Measurements from ENCODE around the gene KLF6. TPM values are rescaled to one million over a fixed set of nuclear protein-coding genes. Genes with fewer than 3 reads are reported as not detected.

KLF6 gene
- total RNA-seq, 2 experiments from 2014 or later, result 155 to 167 TPM

DNA sequence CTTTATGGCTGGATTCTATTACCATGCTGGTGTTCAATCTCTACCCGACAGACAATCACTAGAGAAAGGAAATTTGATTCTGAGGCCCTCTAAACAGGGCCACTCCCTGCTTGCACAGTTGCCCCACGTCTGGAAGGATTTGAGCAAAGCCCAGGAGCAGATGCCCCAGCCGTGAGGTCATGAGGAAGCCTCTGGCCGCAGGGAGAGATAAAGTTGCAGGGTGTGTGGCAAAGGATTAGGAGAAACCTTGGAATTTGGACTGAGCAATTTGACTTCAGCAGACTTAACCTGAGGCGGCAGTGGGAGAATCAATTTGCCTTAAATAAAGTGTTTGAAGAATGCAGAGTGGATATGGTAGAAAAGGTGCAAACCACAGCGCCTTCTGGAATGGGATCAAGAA is 40.2 kb upstream of the KLF6 start:
- H3K27ac Mint-ChIP-seq, result no peak overlapping the region
- no peak overlapping the region for H3K4me3 Mint-ChIP-seq
- peaks cover 3% of the 10 kb centered on the region for H3K9me3 Mint-ChIP-seq
- no peaks in the 10 kb centered on the region for H3K36me3 Mint-ChIP-seq (ENCODE audit: low read depth)
- no peaks in the 10 kb centered on the region for H3K27me3 Mint-ChIP-seq
- H3K4me1 Mint-ChIP-seq, result peaks cover 29% of the 10 kb centered on the region
- POLR2A ChIA-PET, result no interaction called here
- CTCF ChIA-PET, result interaction anchor here (1.4 kb wide), 2 partner anchors 11 to 17 kb away, joined by 3 to 7 read pairs; no protein-coding TSS in a partner anchor
- DNase-seq, result no peak

DNA sequence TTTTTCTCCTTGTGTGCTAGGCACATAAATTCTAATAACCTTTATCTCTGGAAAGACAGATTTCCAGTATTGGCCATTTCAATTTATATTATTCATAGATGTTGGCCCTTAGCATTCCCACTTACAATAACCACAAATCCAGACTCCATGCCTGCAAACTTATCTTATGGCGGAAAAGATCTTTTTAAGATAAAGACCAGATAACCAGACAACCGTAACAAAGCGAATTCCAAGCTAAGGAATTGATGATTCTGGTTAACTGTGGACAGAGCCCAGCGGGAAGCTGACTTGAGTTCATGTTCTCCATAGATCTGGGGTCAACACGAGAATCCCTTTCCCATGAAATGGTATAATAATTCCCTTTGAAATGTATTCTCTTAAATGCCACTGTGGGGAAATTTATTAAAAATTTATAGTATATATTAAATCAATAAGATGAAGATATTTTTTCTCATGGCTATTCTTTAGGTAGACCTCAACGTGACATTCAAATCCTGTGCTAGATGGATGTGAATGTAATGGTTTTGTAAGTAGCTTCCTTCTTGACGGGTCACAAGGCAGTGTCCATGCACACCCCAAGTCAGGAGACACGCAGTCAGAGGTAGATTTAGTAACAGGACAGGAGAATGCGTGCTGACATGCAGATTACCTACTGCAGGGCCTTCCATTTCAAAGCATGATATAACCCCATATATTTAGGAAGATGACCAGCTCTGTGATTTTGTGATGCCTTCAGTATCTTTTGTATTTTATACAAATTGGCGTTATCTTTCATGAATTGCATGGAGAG is 37.7 kb upstream of the KLF6 start:
- ChIA-PET POLR2A (no interaction called here), CTCF (interaction anchor here (1.5 to 1.9 kb wide), 2 partner anchors 8 to 19 kb away, joined by 4 read pairs; no protein-coding TSS in a partner anchor)
- Mint-ChIP-seq H3K4me3 (no peak overlapping the region), H3K36me3 (ENCODE audit: low read depth) (no peaks in the 10 kb centered on the region), H3K4me1 (peaks cover 7% of the 10 kb centered on the region), H3K27ac (no peak overlapping the region), H3K9me3 (peaks cover 6% of the 10 kb centered on the region), H3K27me3 (no peaks in the 10 kb centered on the region)
- DNase-seq, result no peak

- H3K27ac Mint-ChIP-seq, result no peak overlapping the region
- no peaks in the 10 kb centered on the region for H3K27me3 Mint-ChIP-seq
- CTCF ChIA-PET, result interaction anchor here (0.6 to 1.4 kb wide), 2 partner anchors 9 to 10 kb away, joined by 4 to 5 read pairs; no protein-coding TSS in a partner anchor
- no peak for DNase-seq
- peaks cover 12% of the 10 kb centered on the region for H3K9me3 Mint-ChIP-seq
- no peak overlapping the region for H3K4me3 Mint-ChIP-seq
- peaks cover 2% of the 10 kb centered on the region for H3K36me3 Mint-ChIP-seq (ENCODE audit: low read depth)
- POLR2A ChIA-PET, result no interaction called here
- H3K4me1 Mint-ChIP-seq, result peaks cover 11% of the 10 kb centered on the region
Observed at GRCh38 chr10:3820255-3820654, 35.2 kb upstream of the KLF6 start.

DNA sequence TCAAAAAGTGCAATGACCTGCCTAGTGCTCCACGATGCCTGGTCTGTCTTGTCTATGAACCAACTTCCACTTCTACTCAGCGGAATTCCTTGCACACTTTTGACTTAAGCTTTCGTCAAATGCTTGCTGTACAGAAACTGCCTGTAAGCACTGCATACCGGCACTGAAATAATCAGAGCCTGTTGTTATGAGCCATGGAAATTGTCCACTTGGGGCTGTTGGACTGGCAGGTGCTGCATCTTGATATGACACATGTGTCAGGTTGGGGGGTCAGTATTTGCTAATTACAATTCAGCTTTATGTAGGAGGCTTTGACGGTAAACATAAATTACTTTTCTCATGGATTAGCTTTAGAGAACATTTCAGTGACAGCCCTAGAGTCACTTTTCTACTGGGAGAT is 32.0 kb upstream of the KLF6 start:
- no peaks in the 10 kb centered on the region for H3K27me3 Mint-ChIP-seq

GRCh38 chr10:3814838-3815220 is 29.8 kb upstream of the KLF6 start:
- ChIA-PET POLR2A (interaction anchor here (0.6 kb wide), 1 partner anchor 40 kb away, joined by 3 read pairs; no protein-coding TSS in a partner anchor), CTCF (interaction anchor here (0.6 to 1.7 kb wide), 4 partner anchors 8 to 115 kb away, joined by 3 to 4 read pairs (median 3); no protein-coding TSS in a partner anchor)
- H3K27me3 Mint-ChIP-seq, result no peaks in the 10 kb centered on the region
- H3K27ac Mint-ChIP-seq, result peak overlapping the region; percentile 77
- peaks cover 7% of the 10 kb centered on the region for H3K36me3 Mint-ChIP-seq (ENCODE audit: low read depth)
- peaks cover 52% of the 10 kb centered on the region for H3K4me1 Mint-ChIP-seq
- peaks cover 9% of the 10 kb centered on the region for H3K9me3 Mint-ChIP-seq
- H3K4me3 Mint-ChIP-seq, result peak overlapping the region; percentile 33
- peak; percentile 42 for DNase-seq

More for the DNA sequence above, 32.0 kb upstream of the KLF6 start:
- POLR2A ChIA-PET, result interaction anchor here (0.5 kb wide), 1 partner anchor 228 kb away, joined by 3 read pairs; no protein-coding TSS in a partner anchor
- no peak overlapping the region for H3K4me3 Mint-ChIP-seq
- no peak overlapping the region for H3K27ac Mint-ChIP-seq
- H3K9me3 Mint-ChIP-seq, result peaks cover 12% of the 10 kb centered on the region
- H3K4me1 Mint-ChIP-seq, result peaks cover 37% of the 10 kb centered on the region
- peaks cover 7% of the 10 kb centered on the region for H3K36me3 Mint-ChIP-seq (ENCODE audit: low read depth)
- DNase-seq, result no peak
- CTCF ChIA-PET, result interaction anchor here (0.6 to 1.8 kb wide), 2 partner anchors 10 to 302 kb away, joined by 3 to 8 read pairs; no protein-coding TSS in a partner anchor

- peaks cover 58% of the 10 kb centered on the region for H3K4me1 Mint-ChIP-seq
- no peak for DNase-seq
- H3K9me3 Mint-ChIP-seq, result peaks cover 9% of the 10 kb centered on the region
- H3K27me3 Mint-ChIP-seq, result no peaks in the 10 kb centered on the region
- ChIA-PET CTCF (interaction anchor here (0.6 to 1.7 kb wide), 5 partner anchors 9 to 115 kb away, joined by 3 to 4 read pairs (median 3); no protein-coding TSS in a partner anchor), POLR2A (no interaction called here)
- H3K36me3 Mint-ChIP-seq (ENCODE audit: low read depth), result peaks cover 7% of the 10 kb centered on the region
- peak overlapping the region; percentile 77 for H3K27ac Mint-ChIP-seq
- H3K4me3 Mint-ChIP-seq, result no peak overlapping the region
Observed at GRCh38 chr10:3813986-3814837, 29.2 kb upstream of the KLF6 start.

DNA sequence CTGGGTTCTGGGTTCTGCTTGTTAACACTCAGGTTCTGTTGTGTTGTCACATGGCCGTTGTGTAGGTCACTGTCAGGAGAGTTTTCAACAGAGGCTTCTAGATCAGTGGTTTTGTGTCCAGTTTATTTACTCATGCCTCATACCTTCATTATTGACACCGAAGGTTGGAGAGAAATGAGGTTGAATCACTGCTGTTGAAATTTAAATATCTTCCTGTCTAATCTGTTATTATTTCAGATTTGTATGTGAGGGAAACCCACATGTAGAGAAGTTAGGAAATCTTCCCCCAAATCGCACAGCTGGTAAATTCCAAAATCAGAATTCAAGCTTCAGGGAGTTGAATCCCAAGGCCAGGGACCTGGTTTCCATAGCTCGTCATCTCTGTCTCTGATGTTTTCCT is 28.3 kb upstream of the KLF6 start:
- ChIA-PET CTCF (interaction anchor here (1.6 to 1.7 kb wide), 2 partner anchors 21 to 28 kb away, joined by 3 to 5 read pairs; partner anchors contain the start of gene KLF6), POLR2A (no interaction called here)
- peaks cover 67% of the 10 kb centered on the region for H3K4me1 Mint-ChIP-seq
- no peak overlapping the region for H3K4me3 Mint-ChIP-seq
- no peak overlapping the region for H3K27ac Mint-ChIP-seq
- DNase-seq, result no peak
- no peaks in the 10 kb centered on the region for H3K27me3 Mint-ChIP-seq
- peaks cover 7% of the 10 kb centered on the region for H3K36me3 Mint-ChIP-seq (ENCODE audit: low read depth)
- peaks cover 9% of the 10 kb centered on the region for H3K9me3 Mint-ChIP-seq

- Mint-ChIP-seq H3K9me3 (peaks cover 4% of the 10 kb centered on the region), H3K27ac (peak overlapping the region; percentile 95), H3K4me1 (peaks cover 78% of the 10 kb centered on the region), H3K27me3 (no peaks in the 10 kb centered on the region), H3K4me3 (no peak overlapping the region), H3K36me3 (ENCODE audit: low read depth) (peaks cover 5% of the 10 kb centered on the region)
- no peak for DNase-seq
- POLR2A ChIA-PET, result interaction anchor here (3.3 kb wide), 1 partner anchor 27 kb away, joined by 20 read pairs; the partner anchor contains the start of gene KLF6
- CTCF ChIA-PET, result interaction anchor here (0.8 to 2.0 kb wide), 5 partner anchors 8 to 121 kb away, joined by 3 to 5 read pairs (median 4); partner anchors contain the start of gene KLF6
Observed at GRCh38 chr10:3812141-3812540, 27.1 kb upstream of the KLF6 start.

DNA sequence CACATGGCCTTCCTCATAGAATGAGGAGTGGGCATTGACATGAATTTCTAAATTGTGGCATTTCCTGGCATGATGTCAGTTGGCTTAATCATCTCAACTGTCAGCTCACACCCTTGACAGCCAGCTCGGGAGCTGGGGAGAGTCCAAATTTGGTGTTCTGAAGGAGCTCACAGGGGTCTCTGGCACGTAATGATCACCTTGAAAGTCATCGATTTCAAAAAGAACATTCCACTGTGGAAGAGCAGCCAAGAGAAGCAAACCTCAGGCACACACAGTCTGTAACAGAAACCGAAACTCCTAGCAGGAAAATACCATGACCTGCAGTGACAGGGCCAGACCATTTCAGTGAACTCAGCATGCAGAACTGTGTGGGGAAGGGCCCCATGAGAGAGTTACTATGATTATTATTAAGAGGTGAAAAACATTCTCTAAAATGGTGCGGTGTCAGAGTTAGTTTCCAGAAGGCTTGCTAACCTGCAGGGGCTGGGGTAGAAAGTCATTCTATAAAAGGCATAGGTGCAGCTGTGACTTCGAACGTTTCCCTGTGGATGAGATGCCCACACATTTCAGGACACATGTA is 26.4 kb upstream of the KLF6 start:
- peak; percentile 68 for DNase-seq
- ChIA-PET CTCF (interaction anchor here (0.9 to 2.0 kb wide), 6 partner anchors 8 to 41 kb away, joined by 3 to 5 read pairs (median 4); no protein-coding TSS in a partner anchor), POLR2A (interaction anchor here (0.6 to 3.3 kb wide), 5 partner anchors 27 to 150 kb away, joined by 3 to 20 read pairs (median 3); partner anchors contain the start of gene KLF6)
- Mint-ChIP-seq H3K27ac (peak overlapping the region; percentile 95), H3K4me3 (peak overlapping the region; percentile 64), H3K36me3 (ENCODE audit: low read depth) (peaks cover 5% of the 10 kb centered on the region), H3K27me3 (no peaks in the 10 kb centered on the region), H3K4me1 (peaks cover 86% of the 10 kb centered on the region), H3K9me3 (no peaks in the 10 kb centered on the region)

GRCh38 chr10:3808689-3809199 is 23.7 kb upstream of the KLF6 start:
- no peak for DNase-seq
- H3K4me3 Mint-ChIP-seq, result peak overlapping the region; percentile 1
- H3K36me3 Mint-ChIP-seq (ENCODE audit: low read depth), result no peaks in the 10 kb centered on the region
- ChIA-PET CTCF (interaction anchor here (0.5 to 1.1 kb wide), 3 partner anchors 25 to 382 kb away, joined by 3 read pairs; no protein-coding TSS in a partner anchor), POLR2A (interaction anchor here (0.6 to 4.2 kb wide), 2 partner anchors 24 to 323 kb away, joined by 3 to 46 read pairs; partner anchors contain the start of gene KLF6)
- H3K27me3 Mint-ChIP-seq, result no peaks in the 10 kb centered on the region
- peaks cover 79% of the 10 kb centered on the region for H3K4me1 Mint-ChIP-seq
- H3K9me3 Mint-ChIP-seq, result no peaks in the 10 kb centered on the region
- peak overlapping the region; percentile 95 for H3K27ac Mint-ChIP-seq

DNA sequence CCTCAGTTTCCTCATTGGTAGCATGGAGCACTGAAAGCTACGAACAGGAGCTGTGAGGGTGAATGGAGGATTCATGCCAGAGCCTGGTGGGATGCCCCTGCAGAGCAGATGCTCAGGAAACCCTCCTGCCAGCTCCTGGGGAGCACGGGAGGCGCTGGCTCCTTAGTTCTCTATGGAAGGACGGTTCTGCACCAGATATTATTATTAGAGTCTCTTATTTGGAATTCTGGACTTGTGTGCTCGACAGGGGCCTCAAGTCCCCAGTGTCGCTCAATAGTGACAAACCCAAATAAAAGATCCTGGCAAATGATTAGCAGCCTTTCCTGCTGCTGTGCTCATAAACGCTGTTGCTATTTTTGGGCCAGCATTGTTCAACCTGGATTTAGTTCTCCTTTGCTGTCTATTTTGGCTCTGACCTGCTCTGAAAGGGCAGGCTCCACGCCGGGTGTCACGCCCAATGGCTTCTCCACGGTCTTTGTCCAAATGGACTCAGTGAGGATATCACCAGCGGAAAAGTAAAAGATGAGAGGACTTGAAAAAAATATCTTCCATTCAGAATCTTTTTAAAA is 23.0 kb upstream of the KLF6 start:
- POLR2A ChIA-PET, result interaction anchor here (0.6 to 4.2 kb wide), 3 partner anchors 24 to 43 kb away, joined by 3 to 46 read pairs (median 5); partner anchors contain the start of gene KLF6
- Mint-ChIP-seq H3K4me3 (no peak overlapping the region), H3K27me3 (no peaks in the 10 kb centered on the region), H3K27ac (no peak overlapping the region), H3K9me3 (no peaks in the 10 kb centered on the region), H3K36me3 (ENCODE audit: low read depth) (no peaks in the 10 kb centered on the region), H3K4me1 (peaks cover 72% of the 10 kb centered on the region)
- CTCF ChIA-PET, result interaction anchor here (0.9 to 2.1 kb wide), 7 partner anchors 14 to 673 kb away, joined by 3 to 5 read pairs (median 3); no protein-coding TSS in a partner anchor
- no peak for DNase-seq
